ENCODE measurements around the gene GPHB5.

The GPHB5 gene, protein sequence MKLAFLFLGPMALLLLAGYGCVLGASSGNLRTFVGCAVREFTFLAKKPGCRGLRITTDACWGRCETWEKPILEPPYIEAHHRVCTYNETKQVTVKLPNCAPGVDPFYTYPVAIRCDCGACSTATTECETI

DNA sequence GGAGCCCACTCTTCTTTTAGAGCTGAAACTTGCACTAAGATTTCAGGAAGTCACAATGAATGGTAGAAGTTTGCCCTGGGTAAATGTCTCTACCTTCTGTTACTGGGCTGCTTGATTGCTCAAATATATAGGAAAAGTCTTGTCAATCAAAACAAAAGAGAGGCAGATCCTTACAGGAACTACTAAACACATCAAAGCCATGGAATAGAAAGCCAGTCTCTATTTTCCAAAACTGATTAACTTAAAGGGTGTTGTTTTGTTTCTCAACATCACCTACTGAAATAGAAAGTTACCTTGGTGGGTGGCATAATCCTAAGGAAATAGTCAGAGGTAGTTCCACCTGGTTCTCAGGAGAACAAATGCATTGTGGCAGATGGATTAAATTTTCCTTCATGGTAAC is at the start of gene GPHB5:
TSS of gene GPHB5 (minus strand) at position 101 of the 400 bp plus-strand sequence. CDS start 1,086 bp downstream, outside the sequence.
- H3K36me3 ChIP-seq (ENCODE audit: insufficient read depth, low read length) = no peaks in the 10 kb centered on the region
- H3K9ac ChIP-seq (ENCODE audit: insufficient read length) = no peak within 1 kb of the TSS
- TF ChIP-seq EZH2 (IDR thresholded peaks at IDR 0.05) (no peak), FOXP2 (optimal IDR thresholded peaks at IDR 0.05; ENCODE audit: control extremely low read depth, extremely low read length, insufficient read depth) (no peak), POLR2AphosphoS5 (IDR thresholded peaks at IDR 0.05; ENCODE audit: borderline replicate concordance, low read depth, low read length) (no peak)
- no peak within 1 kb of the TSS for H3K4me3 ChIP-seq
- DNase-seq (ENCODE audit: low read depth, low spot score) = no peak
- H3K27ac ChIP-seq = no peak within 1 kb of the TSS
- H3K9me3 ChIP-seq (ENCODE audit: low read depth, low read length) = no peaks in the 10 kb centered on the region

DNA sequence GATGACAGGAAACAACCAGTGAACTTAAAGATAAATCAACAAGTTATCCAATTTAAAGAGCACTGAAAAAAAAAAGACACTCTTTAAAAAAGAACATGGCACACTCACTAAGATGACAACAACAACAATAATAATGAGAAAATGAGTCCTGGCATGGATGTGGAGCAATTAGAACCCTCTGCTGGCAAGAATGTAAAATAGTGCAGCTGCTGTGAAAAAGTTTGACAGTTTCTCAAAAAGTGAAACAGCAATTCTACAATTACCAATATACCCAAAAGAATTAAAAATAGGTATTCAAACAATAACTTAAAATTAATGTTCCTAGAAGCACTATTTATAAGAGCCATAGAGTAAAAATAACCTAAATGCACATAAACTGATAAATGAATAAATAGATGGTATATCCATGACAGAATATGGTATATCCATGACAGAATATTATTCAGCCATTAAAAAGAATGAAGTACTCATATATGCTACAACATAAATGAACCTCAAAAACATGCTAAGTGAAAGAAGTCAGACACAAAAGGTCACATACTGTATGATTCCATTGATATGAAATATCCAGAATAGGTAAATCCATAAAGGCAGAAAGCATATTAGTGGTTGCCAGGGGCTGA is 49.1 kb upstream of the GPHB5 start:
- no peaks in the 10 kb centered on the region; the same call in 1 of the 2 replicates for H3K36me3 ChIP-seq (ENCODE audit: insufficient read depth, low read length)
- no peaks in the 10 kb centered on the region for H3K9me3 ChIP-seq (ENCODE audit: low read depth, low read length)
- no peak overlapping the region for H3K9ac ChIP-seq (ENCODE audit: insufficient read length)
- H3K4me3 ChIP-seq = no peak overlapping the region
- no peak overlapping the region for H3K27ac ChIP-seq
- no peak for DNase-seq (ENCODE audit: low read depth, low spot score)
- TF ChIP-seq POLR2AphosphoS5 (IDR thresholded peaks at IDR 0.05; ENCODE audit: borderline replicate concordance, low read depth, low read length) = no peak
- TF ChIP-seq FOXP2 (optimal IDR thresholded peaks at IDR 0.05; ENCODE audit: control extremely low read depth, extremely low read length, insufficient read depth) = no peak
- no peak for TF ChIP-seq EZH2 (IDR thresholded peaks at IDR 0.05)

DNA sequence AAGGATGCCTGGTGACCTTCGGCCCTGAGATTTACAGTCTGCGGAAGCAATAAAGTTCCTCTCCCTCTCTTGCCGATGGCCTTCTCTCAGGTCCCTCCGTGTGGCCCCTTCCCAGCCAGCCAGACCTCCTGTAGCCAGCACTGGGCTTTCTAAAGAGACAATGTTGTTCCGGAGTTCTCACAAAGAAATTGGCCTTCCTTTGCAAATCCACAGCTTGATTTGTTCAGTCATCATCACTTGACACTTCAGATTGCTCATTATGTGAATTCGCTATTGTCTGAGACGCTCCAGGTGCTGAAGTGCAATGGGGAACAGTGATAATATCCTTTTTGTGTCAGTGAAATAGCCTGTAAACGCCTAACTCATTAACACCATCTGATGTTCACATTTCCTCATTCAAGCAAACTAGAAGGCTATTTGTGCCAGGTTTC is 43.7 kb upstream of the GPHB5 start:
- H3K27ac ChIP-seq = no peak overlapping the region
- DNase-seq (ENCODE audit: low read depth, low spot score) = no peak
- TF ChIP-seq FOXP2 (optimal IDR thresholded peaks at IDR 0.05; ENCODE audit: control extremely low read depth, extremely low read length, insufficient read depth) (no peak), POLR2AphosphoS5 (IDR thresholded peaks at IDR 0.05; ENCODE audit: borderline replicate concordance, low read depth, low read length) (no peak), EZH2 (IDR thresholded peaks at IDR 0.05) (no peak)

DNA sequence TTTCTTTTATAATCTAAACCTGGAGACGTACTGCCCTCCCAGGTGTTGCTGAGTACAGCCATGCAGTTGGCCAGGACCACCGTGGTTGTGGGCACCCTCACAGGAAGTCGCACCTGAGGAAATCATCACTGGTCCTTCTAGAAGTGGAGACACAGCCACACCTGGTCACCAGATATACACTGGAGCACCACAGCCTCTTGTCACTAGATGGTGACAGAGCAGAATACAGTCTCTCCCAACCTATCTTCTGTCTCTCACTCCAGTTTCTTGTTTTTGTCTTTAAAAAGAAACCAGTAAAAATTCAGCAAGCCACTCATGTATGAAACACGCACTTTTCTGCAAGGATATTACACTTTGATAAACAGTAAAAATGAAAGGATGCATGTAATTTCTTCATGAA is 43.1 kb upstream of the GPHB5 start:
- no peak overlapping the region for H3K9ac ChIP-seq (ENCODE audit: insufficient read length)
- DNase-seq (ENCODE audit: low read depth, low spot score) = no peak
- no peaks in the 10 kb centered on the region for H3K9me3 ChIP-seq (ENCODE audit: low read depth, low read length)
- H3K4me3 ChIP-seq = no peak overlapping the region
- no peak overlapping the region for H3K27ac ChIP-seq
- no peaks in the 10 kb centered on the region; the same call in 1 of the 2 replicates for H3K36me3 ChIP-seq (ENCODE audit: insufficient read depth, low read length)
- TF ChIP-seq POLR2AphosphoS5 (IDR thresholded peaks at IDR 0.05; ENCODE audit: borderline replicate concordance, low read depth, low read length) = no peak
- TF ChIP-seq EZH2 (IDR thresholded peaks at IDR 0.05) = no peak

More for the DNA sequence above, 43.7 kb upstream of the GPHB5 start:
- H3K9me3 ChIP-seq (ENCODE audit: low read depth, low read length) = no peaks in the 10 kb centered on the region
- no peaks in the 10 kb centered on the region; the same call in 1 of the 2 replicates for H3K36me3 ChIP-seq (ENCODE audit: insufficient read depth, low read length)
- no peak overlapping the region for H3K9ac ChIP-seq (ENCODE audit: insufficient read length)
- H3K4me3 ChIP-seq = no peak overlapping the region

DNA sequence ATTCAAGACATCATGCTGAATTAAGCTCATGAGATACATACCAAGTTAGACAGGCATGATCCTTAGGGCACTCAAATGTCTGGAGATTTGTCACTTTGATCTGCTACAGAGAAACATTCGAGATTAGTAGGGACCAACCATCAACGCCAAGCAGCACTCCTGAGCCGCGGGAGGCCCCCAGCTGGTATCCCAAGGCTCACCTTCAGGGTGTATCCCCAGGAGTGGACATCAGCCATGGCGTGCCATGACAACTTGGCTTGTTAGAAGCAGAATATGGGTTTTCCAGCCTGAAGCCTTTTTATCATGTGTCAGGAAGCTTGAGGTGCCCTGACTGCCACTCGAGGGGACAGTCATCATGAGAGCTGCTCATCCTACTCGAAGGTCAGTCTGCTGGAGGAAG is 39.1 kb upstream of the GPHB5 start:
- DNase-seq (ENCODE audit: low read depth, low spot score) = no peak
- no peak overlapping the region for H3K4me3 ChIP-seq
- no peak overlapping the region for H3K9ac ChIP-seq (ENCODE audit: insufficient read length)

DNA sequence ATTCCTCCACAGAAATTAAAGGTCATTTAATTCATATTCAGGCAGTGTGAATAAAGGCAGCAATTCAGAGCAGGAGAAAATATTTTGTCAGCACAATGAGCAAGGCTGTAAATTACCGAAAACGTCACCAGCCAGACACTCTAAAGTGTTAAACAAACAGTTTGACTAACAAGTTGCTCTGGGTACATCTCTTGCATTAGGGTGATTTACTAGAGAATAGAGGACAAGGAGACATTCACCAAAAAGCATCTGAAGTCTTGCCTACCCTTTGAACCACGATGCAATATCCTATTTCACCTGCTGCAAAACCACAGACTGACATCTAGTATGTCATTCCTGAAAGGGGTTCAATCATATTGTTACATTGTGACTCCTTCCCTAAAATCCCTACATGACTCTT is 27.1 kb upstream of the GPHB5 start:
- TF ChIP-seq EZH2 (IDR thresholded peaks at IDR 0.05) (no peak), FOXP2 (optimal IDR thresholded peaks at IDR 0.05; ENCODE audit: control extremely low read depth, extremely low read length, insufficient read depth) (no peak), POLR2AphosphoS5 (IDR thresholded peaks at IDR 0.05; ENCODE audit: borderline replicate concordance, low read depth, low read length) (no peak)

More for the DNA sequence above, 39.1 kb upstream of the GPHB5 start:
- TF ChIP-seq EZH2 (IDR thresholded peaks at IDR 0.05) (no peak), FOXP2 (optimal IDR thresholded peaks at IDR 0.05; ENCODE audit: control extremely low read depth, extremely low read length, insufficient read depth) (no peak), POLR2AphosphoS5 (IDR thresholded peaks at IDR 0.05; ENCODE audit: borderline replicate concordance, low read depth, low read length) (no peak)
- H3K36me3 ChIP-seq (ENCODE audit: insufficient read depth, low read length) = no peaks in the 10 kb centered on the region
- H3K27ac ChIP-seq = no peak overlapping the region
- no peaks in the 10 kb centered on the region for H3K9me3 ChIP-seq (ENCODE audit: low read depth, low read length)

DNA sequence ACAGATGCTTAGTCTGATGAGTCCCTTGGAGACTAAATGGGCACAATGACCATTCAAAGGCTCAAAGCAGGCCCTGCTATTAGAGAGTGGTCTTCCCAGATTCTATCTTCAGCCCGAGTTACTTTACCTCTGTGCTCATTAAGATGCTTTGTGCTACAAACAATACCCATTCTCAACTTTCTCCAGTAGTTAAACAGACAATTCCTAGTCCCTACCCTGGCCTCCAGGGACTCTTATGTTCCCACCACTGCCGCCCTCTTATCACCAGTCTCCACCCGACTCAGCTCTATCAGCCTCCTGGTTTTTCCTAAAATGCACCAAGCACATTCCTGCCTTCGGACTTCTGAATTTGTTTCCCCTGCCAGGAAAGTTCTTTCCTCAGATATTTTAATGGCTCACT is 25.6 kb upstream of the GPHB5 start:
- H3K4me3 ChIP-seq = peak overlapping the region; percentile 35; the same call in 1 of the 2 replicates
- no peaks in the 10 kb centered on the region; the same call in 1 of the 2 replicates for H3K9me3 ChIP-seq (ENCODE audit: low read depth, low read length)
- H3K9ac ChIP-seq (ENCODE audit: insufficient read length) = no peak overlapping the region
- H3K36me3 ChIP-seq (ENCODE audit: insufficient read depth, low read length) = no peaks in the 10 kb centered on the region
- peak overlapping the region; percentile 71 for H3K27ac ChIP-seq
- DNase-seq (ENCODE audit: low read depth, low spot score) = no peak
- TF ChIP-seq EZH2 (IDR thresholded peaks at IDR 0.05) (no peak), FOXP2 (optimal IDR thresholded peaks at IDR 0.05; ENCODE audit: control extremely low read depth, extremely low read length, insufficient read depth) (no peak), POLR2AphosphoS5 (IDR thresholded peaks at IDR 0.05; ENCODE audit: borderline replicate concordance, low read depth, low read length) (no peak)

More for the DNA sequence above, 27.1 kb upstream of the GPHB5 start:
- Histone ChIP-seq H3K9ac (ENCODE audit: insufficient read length) (no peak overlapping the region), H3K4me3 (no peak overlapping the region), H3K9me3 (ENCODE audit: low read depth, low read length) (no peaks in the 10 kb centered on the region; the same call in 1 of the 2 replicates), H3K36me3 (ENCODE audit: insufficient read depth, low read length) (no peaks in the 10 kb centered on the region), H3K27ac (no peak overlapping the region)
- no peak for DNase-seq (ENCODE audit: low read depth, low spot score)

DNA sequence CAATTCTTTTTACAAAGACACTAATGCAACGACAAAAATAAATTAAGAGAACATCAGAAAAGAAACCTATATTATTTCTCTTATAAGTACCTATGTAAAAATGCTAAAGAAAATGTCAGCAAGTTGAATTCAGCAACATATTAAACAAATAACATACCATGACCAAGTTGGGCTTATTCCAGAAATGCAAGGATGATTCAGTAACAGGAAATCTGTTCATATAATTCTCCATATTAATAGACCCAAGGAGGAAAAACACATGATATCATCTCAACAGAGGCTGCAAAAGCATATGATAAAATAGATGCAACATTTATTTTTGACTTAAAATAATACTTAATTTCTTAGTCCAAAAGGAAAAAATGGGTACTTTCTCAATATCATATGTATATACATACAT is 25.1 kb upstream of the GPHB5 start:
- Histone ChIP-seq H3K4me3 (peak overlapping the region; percentile 37; the same call in 1 of the 2 replicates), H3K36me3 (ENCODE audit: insufficient read depth, low read length) (no peaks in the 10 kb centered on the region), H3K9ac (ENCODE audit: insufficient read length) (no peak overlapping the region), H3K27ac (peak overlapping the region; percentile 71; the same call in 1 of the 2 replicates), H3K9me3 (ENCODE audit: low read depth, low read length) (no peaks in the 10 kb centered on the region; the same call in 1 of the 2 replicates)
- peak; percentile 82 for DNase-seq (ENCODE audit: low read depth, low spot score)
- TF ChIP-seq EZH2 (IDR thresholded peaks at IDR 0.05) = no peak
- no peak for TF ChIP-seq FOXP2 (optimal IDR thresholded peaks at IDR 0.05; ENCODE audit: control extremely low read depth, extremely low read length, insufficient read depth)
- TF ChIP-seq POLR2AphosphoS5 (IDR thresholded peaks at IDR 0.05; ENCODE audit: borderline replicate concordance, low read depth, low read length) = no peak
